Measurements from ENCODE around the gene ZC3H7B.

ZC3H7B gene

DNA sequence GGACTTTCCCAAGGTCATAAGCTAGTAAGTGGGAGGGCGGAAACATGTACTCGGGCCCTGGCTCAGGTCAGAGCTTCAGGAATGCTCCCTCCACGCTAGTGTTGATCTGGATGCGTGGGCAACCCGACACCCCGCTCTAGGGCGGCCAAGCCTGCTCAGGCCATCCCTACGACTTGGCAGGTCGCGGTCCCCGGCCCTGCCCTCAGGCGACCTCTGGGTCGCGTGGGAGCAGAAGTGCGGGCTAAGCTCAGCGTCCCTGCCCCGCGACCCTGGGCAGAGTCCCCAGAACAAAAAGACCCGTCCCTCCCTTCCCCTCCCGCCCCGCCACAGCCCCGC, 79.6 kb downstream of the ZC3H7B start:
- no peaks in the 10 kb centered on the region for H3K27me3 ChIP-seq (ENCODE audit: control insufficient read depth, insufficient read depth, low read length)
- H3K4me3 ChIP-seq (ENCODE audit: low read length) = peak overlapping the region; percentile 52; the same call in 1 of the 2 replicates
- no peak for DNase-seq (ENCODE audit: low read depth, low spot score)
- H3K4me1 ChIP-seq (ENCODE audit: control insufficient read depth, insufficient read depth, low read length) = no peaks in the 10 kb centered on the region
- WGBS (ENCODE audit: insufficient coverage, insufficient read length) = no CpG with 5 or more reads among the region's 22 CpGs
- H3K9me3 ChIP-seq (ENCODE audit: control insufficient read depth, insufficient read depth, low read length) = no peaks in the 10 kb centered on the region
- H3K36me3 ChIP-seq (ENCODE audit: control insufficient read depth, insufficient read depth, low read length) = no peaks in the 10 kb centered on the region
- no peak overlapping the region for H3K27ac ChIP-seq (ENCODE audit: low read length)

DNA sequence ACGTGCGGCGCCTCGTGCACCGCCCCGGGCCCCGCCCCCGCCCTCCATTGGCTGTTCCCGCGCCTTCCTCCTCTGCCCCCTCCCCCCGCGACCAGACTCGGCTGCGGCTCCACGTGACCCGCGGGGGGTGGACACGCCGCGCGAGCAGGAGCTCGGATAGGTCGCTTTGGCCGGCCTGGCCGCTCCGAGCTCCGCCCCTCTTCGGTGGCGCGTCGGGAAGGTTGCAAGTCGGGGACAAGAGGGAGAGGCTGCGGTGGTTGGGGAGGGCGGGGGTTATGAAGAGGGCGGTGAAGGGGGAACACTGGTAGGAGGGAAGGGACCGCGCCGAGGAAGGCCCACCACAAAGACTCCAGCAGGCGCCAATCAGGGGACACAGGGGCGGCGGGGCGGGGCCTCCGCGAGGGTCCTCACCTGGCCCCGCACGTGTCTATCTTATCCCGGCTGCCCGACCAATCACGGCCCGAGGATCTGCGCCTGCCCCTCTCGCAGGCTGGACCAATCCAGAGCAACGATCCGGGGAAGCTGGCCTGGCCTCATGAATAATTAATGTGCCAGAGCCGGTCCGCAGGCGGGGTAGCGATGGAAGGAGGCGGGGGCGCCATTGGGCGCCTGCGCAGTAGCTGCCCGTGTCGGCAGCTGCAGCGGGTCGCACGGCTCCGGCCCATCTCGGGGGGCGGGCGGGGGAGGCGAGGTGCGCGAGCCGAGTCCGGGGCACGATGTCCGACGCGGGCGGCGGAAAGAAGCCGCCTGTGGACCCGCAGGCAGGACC, 80.2 kb downstream of the ZC3H7B start, which contains the start of gene TEF:
TSS of gene TEF (plus strand) at position 614 of the 769 bp plus-strand sequence. CDS start at position 717, 103 bp downstream.
- peak; percentile 96 for DNase-seq (ENCODE audit: low read depth, low spot score)
- no CpG with 5 or more reads among the region's 84 CpGs for WGBS (ENCODE audit: insufficient coverage, insufficient read length)
- Histone ChIP-seq H3K4me3 (ENCODE audit: low read length) (peak within 1 kb of the TSS; percentile 64; the same call in 1 of the 2 replicates), H3K9me3 (ENCODE audit: control insufficient read depth, insufficient read depth, low read length) (no peaks in the 10 kb centered on the region), H3K27ac (ENCODE audit: low read length) (no peak within 1 kb of the TSS), H3K4me1 (ENCODE audit: control insufficient read depth, insufficient read depth, low read length) (no peaks in the 10 kb centered on the region), H3K36me3 (ENCODE audit: control insufficient read depth, insufficient read depth, low read length) (no peaks in the 10 kb centered on the region), H3K27me3 (ENCODE audit: control insufficient read depth, insufficient read depth, low read length) (no peaks in the 10 kb centered on the region)

DNA sequence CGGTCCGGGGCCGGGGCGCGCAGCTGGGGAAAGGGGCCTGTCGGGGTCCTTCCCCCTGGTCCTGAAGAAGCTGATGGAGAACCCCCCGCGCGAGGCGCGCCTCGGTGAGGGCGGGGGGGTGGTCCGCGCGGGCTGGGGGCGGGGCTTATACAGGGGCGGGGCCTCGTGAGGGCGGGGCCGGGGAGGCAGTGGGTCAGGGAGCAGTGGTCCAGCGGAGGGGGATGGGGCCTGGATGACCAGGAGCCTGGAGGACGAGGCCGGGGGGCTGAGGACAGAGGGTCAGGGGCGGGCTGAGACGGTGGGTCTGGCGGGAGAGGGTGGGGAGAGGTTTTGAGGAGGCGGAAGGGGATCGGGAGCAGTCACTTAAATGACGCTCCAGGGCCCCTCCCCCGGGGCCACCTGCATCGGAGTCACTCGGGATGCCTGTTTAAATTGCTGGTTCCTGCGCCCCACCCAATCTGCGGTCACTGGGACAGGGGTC, 80.8 kb downstream of the ZC3H7B start:
- Histone ChIP-seq H3K27ac (ENCODE audit: low read length) (no peak overlapping the region), H3K27me3 (ENCODE audit: control insufficient read depth, insufficient read depth, low read length) (no peaks in the 10 kb centered on the region), H3K36me3 (ENCODE audit: control insufficient read depth, insufficient read depth, low read length) (no peaks in the 10 kb centered on the region), H3K4me1 (ENCODE audit: control insufficient read depth, insufficient read depth, low read length) (no peaks in the 10 kb centered on the region), H3K4me3 (ENCODE audit: low read length) (peak overlapping the region; percentile 64; the same call in 1 of the 2 replicates), H3K9me3 (ENCODE audit: control insufficient read depth, insufficient read depth, low read length) (no peaks in the 10 kb centered on the region)
- DNase-seq (ENCODE audit: low read depth, low spot score) = no peak
- WGBS (ENCODE audit: insufficient coverage, insufficient read length) = no CpG with 5 or more reads among the region's 35 CpGs

DNA sequence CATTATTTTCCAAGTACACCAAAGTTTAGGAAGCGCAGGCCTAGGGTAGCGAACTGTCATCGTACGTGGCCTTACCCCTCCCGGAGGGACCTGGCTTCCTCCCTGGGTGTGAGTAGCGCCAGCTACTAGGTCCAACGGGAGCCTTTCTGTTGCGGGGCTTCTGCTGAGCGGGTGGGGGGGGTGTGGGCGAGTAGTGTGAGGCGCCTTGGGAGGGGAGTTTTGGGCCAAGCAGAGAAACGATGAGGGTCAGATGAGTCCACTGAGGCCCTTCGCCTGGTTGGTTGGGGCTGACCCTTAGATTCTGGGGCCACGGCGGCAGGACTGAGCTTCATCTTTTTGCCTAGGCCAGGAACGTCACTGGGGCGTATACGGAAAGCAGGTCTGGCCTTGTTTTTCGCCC, 81.3 kb downstream of the ZC3H7B start:
- H3K27ac ChIP-seq (ENCODE audit: low read length) = no peak overlapping the region
- H3K4me3 ChIP-seq (ENCODE audit: low read length) = peak overlapping the region; percentile 64; the same call in 1 of the 2 replicates
- no CpG with 5 or more reads among the region's 19 CpGs for WGBS (ENCODE audit: insufficient coverage, insufficient read length)
- no peaks in the 10 kb centered on the region for H3K4me1 ChIP-seq (ENCODE audit: control insufficient read depth, insufficient read depth, low read length)
- no peaks in the 10 kb centered on the region for H3K9me3 ChIP-seq (ENCODE audit: control insufficient read depth, insufficient read depth, low read length)
- no peak for DNase-seq (ENCODE audit: low read depth, low spot score)
- no peaks in the 10 kb centered on the region for H3K27me3 ChIP-seq (ENCODE audit: control insufficient read depth, insufficient read depth, low read length)
- H3K36me3 ChIP-seq (ENCODE audit: control insufficient read depth, insufficient read depth, low read length) = no peaks in the 10 kb centered on the region

DNA sequence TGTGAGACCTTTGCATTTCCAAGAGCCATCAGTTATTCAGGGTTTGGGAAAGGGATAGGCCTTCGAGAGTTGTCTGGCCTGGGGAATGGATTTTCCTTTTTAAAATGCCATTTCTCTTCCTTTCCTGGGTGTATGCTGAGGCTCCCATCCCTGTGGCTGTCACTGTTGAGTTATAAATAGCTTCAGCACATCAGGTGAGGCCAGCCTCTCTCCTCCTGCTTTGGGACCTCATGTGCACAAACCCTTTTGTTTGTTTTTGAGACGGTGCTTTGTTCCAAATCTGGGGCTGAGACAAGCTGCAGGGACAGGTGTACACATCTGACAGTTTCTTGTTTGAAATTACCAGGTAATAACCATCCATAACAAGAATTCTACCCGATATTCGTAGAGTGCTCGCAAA, 81.8 kb downstream of the ZC3H7B start:
- no peaks in the 10 kb centered on the region for H3K36me3 ChIP-seq (ENCODE audit: control insufficient read depth, insufficient read depth, low read length)
- DNase-seq (ENCODE audit: low read depth, low spot score) = no peak
- H3K27ac ChIP-seq (ENCODE audit: low read length) = no peak overlapping the region
- no peak overlapping the region for H3K4me3 ChIP-seq (ENCODE audit: low read length)
- H3K9me3 ChIP-seq (ENCODE audit: control insufficient read depth, insufficient read depth, low read length) = no peaks in the 10 kb centered on the region
- H3K4me1 ChIP-seq (ENCODE audit: control insufficient read depth, insufficient read depth, low read length) = no peaks in the 10 kb centered on the region
- no peaks in the 10 kb centered on the region for H3K27me3 ChIP-seq (ENCODE audit: control insufficient read depth, insufficient read depth, low read length)
- WGBS (ENCODE audit: insufficient coverage, insufficient read length) = no CpG with 5 or more reads among the region's 5 CpGs

DNA sequence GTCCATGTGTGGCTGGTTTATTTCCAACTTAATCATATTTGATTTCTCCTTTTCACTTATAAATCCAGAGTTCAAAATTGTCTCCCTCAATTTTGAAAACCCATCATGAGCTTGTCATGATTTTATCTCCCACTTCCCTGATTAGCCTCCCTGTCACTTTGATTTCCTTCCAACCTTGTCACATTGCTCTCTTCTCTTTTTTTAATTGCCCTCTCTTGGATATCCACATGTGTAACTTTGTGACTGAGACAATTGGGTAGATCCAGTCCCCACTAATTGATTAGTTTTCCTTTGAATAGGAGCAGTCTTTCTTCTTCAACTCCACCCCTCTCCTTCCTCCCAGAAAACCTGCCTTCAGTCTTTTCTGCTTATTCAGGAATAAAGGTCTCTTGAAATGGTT, 82.8 kb downstream of the ZC3H7B start:
- Histone ChIP-seq H3K9me3 (ENCODE audit: control insufficient read depth, insufficient read depth, low read length) (no peaks in the 10 kb centered on the region), H3K4me3 (ENCODE audit: low read length) (no peak overlapping the region), H3K27me3 (ENCODE audit: control insufficient read depth, insufficient read depth, low read length) (no peaks in the 10 kb centered on the region), H3K27ac (ENCODE audit: low read length) (no peak overlapping the region), H3K4me1 (ENCODE audit: control insufficient read depth, insufficient read depth, low read length) (no peaks in the 10 kb centered on the region), H3K36me3 (ENCODE audit: control insufficient read depth, insufficient read depth, low read length) (no peaks in the 10 kb centered on the region)
- no peak for DNase-seq (ENCODE audit: low read depth, low spot score)

DNA sequence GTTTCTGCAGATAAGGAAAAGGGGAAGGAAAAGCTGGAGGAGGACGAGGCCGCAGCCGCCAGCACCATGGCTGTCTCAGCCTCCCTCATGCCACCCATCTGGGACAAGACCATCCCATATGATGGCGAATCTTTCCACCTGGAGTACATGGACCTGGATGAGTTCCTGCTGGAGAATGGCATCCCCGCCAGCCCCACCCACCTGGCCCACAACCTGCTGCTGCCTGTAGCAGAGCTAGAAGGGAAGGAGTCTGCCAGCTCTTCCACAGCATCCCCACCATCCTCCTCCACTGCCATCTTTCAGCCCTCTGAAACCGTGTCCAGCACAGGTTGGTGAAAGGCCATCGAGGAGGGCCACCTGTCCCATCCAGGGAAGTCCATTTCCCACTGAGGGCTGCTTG, 86.0 kb downstream of the ZC3H7B start:
- no peak overlapping the region for H3K27ac ChIP-seq (ENCODE audit: low read length)
- H3K36me3 ChIP-seq (ENCODE audit: control insufficient read depth, insufficient read depth, low read length) = no peaks in the 10 kb centered on the region
- no peak for DNase-seq (ENCODE audit: low read depth, low spot score)
- no peak overlapping the region for H3K4me3 ChIP-seq (ENCODE audit: low read length)
- no peaks in the 10 kb centered on the region for H3K27me3 ChIP-seq (ENCODE audit: control insufficient read depth, insufficient read depth, low read length)
- H3K4me1 ChIP-seq (ENCODE audit: control insufficient read depth, insufficient read depth, low read length) = no peaks in the 10 kb centered on the region
- WGBS (ENCODE audit: insufficient coverage, insufficient read length) = no CpG with 5 or more reads among the region's 7 CpGs
- no peaks in the 10 kb centered on the region for H3K9me3 ChIP-seq (ENCODE audit: control insufficient read depth, insufficient read depth, low read length)

DNA sequence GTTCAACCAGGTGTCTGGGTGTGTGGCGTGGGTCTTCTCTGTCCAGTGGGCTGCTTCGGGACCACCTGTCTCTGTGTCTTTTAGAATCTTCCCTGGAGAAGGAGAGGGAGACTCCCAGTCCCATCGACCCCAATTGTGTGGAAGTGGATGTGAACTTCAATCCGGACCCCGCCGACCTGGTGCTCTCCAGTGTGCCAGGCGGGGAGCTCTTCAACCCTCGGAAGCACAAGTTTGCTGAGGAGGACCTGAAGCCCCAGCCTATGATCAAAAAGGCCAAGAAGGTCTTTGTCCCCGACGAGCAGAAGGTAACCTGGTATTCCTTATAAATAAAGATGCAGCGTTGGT, 92.7 kb downstream of the ZC3H7B start:
- Histone ChIP-seq H3K4me1 (ENCODE audit: control insufficient read depth, insufficient read depth, low read length) (no peaks in the 10 kb centered on the region), H3K27me3 (ENCODE audit: control insufficient read depth, insufficient read depth, low read length) (no peaks in the 10 kb centered on the region), H3K9me3 (ENCODE audit: control insufficient read depth, insufficient read depth, low read length) (no peaks in the 10 kb centered on the region), H3K4me3 (ENCODE audit: low read length) (no peak overlapping the region), H3K27ac (ENCODE audit: low read length) (no peak overlapping the region), H3K36me3 (ENCODE audit: control insufficient read depth, insufficient read depth, low read length) (0 out of 2 replicates have a peak, but pooled peaks cover 2% of the 10 kb centered on the region)
- DNase-seq (ENCODE audit: low read depth, low spot score) = no peak
- WGBS (ENCODE audit: insufficient coverage, insufficient read length) = no CpG with 5 or more reads among the region's 11 CpGs

DNA sequence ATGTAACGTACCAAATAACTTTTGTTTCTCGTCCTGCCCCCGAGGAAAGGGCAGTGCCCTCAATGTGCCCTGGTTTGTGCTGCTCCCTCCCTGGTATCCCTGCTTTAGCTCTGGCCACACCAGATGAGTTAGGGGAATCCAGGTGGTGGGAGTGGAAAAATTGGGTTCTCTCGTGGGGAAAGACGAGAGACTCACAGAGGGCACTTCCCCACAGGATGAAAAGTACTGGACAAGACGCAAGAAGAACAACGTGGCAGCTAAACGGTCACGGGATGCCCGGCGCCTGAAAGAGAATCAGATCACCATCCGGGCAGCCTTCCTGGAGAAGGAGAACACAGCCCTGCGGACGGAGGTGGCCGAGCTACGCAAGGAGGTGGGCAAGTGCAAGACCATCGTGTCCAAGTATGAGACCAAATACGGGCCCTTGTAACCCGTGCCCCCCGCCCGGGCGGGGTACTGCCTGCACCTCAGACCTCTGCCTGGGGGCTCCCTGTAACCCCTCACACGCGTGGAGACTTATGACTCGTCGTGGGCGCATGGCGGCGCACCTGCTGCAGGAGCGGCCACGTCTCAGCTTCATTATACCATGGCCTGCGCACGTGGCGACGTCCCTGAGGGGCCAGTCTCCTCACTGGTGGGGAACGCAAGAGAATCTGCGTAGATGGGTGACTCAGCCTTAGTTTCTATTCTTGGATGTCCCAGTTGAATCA, 94.4 kb downstream of the ZC3H7B start:
- no CpG with 5 or more reads among the region's 37 CpGs for whole genome bisulfite sequencing (ENCODE audit: insufficient coverage, insufficient read length)
- no peak for DNase-seq (ENCODE audit: low read depth, low spot score)
- Histone ChIP-seq H3K27me3 (ENCODE audit: control insufficient read depth, insufficient read depth, low read length) (no peaks in the 10 kb centered on the region), H3K4me3 (ENCODE audit: low read length) (no peak overlapping the region), H3K9me3 (ENCODE audit: control insufficient read depth, insufficient read depth, low read length) (no peaks in the 10 kb centered on the region), H3K4me1 (ENCODE audit: control insufficient read depth, insufficient read depth, low read length) (no peaks in the 10 kb centered on the region), H3K36me3 (ENCODE audit: control insufficient read depth, insufficient read depth, low read length) (0 out of 2 replicates have a peak, but pooled peaks cover 2% of the 10 kb centered on the region), H3K27ac (ENCODE audit: low read length) (no peak overlapping the region)

DNA sequence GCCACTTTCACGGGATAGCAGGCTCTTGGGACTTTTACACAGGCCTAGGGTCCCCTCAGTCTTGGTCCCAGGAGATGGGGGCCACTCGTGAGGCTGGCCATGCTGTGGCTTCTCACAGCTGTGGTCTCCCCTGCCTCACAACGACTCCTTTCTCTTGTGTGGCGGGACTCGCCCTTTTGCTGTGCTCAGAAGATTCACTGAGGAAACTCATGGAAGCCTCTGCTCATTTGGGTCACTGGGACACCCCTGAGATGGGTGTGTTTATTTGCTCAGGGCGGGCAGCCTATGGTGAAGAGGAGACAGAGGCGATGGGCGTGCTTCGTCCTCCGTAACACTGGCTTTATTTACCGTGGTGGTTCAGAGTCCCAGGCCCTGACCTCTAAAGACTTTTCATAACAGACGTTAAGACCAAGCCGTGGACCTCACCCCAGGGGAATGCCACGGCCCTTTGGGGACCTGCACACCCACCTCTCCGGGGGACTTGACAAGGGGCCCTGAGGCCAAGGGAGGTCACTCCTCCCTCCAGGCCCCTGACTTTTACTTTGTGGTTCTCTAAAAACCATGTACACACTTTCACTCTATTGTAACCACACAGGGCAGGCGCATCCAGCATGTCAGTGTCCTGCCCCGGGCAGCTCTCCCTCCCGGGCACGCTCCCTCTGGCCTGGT, 96.0 kb downstream of the ZC3H7B start:
- Histone ChIP-seq H3K27ac (ENCODE audit: low read length) (no peak overlapping the region), H3K27me3 (ENCODE audit: control insufficient read depth, insufficient read depth, low read length) (no peaks in the 10 kb centered on the region), H3K4me1 (ENCODE audit: control insufficient read depth, insufficient read depth, low read length) (no peaks in the 10 kb centered on the region), H3K9me3 (ENCODE audit: control insufficient read depth, insufficient read depth, low read length) (no peaks in the 10 kb centered on the region), H3K36me3 (ENCODE audit: control insufficient read depth, insufficient read depth, low read length) (0 out of 2 replicates have a peak, but pooled peaks cover 2% of the 10 kb centered on the region), H3K4me3 (ENCODE audit: low read length) (no peak overlapping the region)
- DNase-seq (ENCODE audit: low read depth, low spot score) = no peak
- WGBS (ENCODE audit: insufficient coverage, insufficient read length) = no CpG with 5 or more reads among the region's 19 CpGs
